ENCODE data around the gene FRMD4A.
"Not testable (repeated sequence)": the region's sequence is repeated elsewhere in the genome, so short reads cannot be mapped to it uniquely, and the experiment has no call there.

The FRMD4A gene

GRCh38 chr10:13769946-13770345 is 560.8 kb downstream of the FRMD4A start:
- peak in 1 of 2 experiments; percentile 45 for DNase-seq (ENCODE audit: low read depth in 1 of 2, low spot score in 1 of 2)
- in situ Hi-C loops (cut with HindIII; ENCODE audit: low pct_unique_long_range_greater_than_20kb, low sequenced_read_pairs) = no loop called here
- TF ChIP-seq JUND (IDR thresholded peaks at IDR 0.05; ENCODE audit: low read depth) = no peak

GRCh38 chr10:13767676-13768178 is 563.0 kb downstream of the FRMD4A start:
- no peak for TF ChIP-seq JUND (IDR thresholded peaks at IDR 0.05; ENCODE audit: low read depth)
- in situ Hi-C loops (cut with HindIII; ENCODE audit: low pct_unique_long_range_greater_than_20kb, low sequenced_read_pairs) = no loop called here
- no peak for DNase-seq (ENCODE audit: low read depth in 1 of 2, low spot score in 1 of 2)

- in situ Hi-C loops (cut with HindIII; ENCODE audit: low pct_unique_long_range_greater_than_20kb, low sequenced_read_pairs); DNase-seq (ENCODE audit: low read depth in 1 of 2, low spot score in 1 of 2): not testable (repeated sequence)
Observed at GRCh38 chr10:13767148-13767547, 563.6 kb downstream of the FRMD4A start.

GRCh38 chr10:13765641-13766341 is 564.9 kb downstream of the FRMD4A start:
- no peak for DNase-seq (ENCODE audit: low read depth in 1 of 2, low spot score in 1 of 2)
- in situ Hi-C loops (cut with HindIII; ENCODE audit: low pct_unique_long_range_greater_than_20kb, low sequenced_read_pairs) = no loop called here
- no peak for TF ChIP-seq JUND (IDR thresholded peaks at IDR 0.05; ENCODE audit: low read depth)

- in situ Hi-C loops (cut with HindIII; ENCODE audit: low pct_unique_long_range_greater_than_20kb, low sequenced_read_pairs) = no loop called here
- no peak for TF ChIP-seq JUND (IDR thresholded peaks at IDR 0.05; ENCODE audit: low read depth)
- DNase-seq (ENCODE audit: low read depth in 1 of 2, low spot score in 1 of 2) = no peak
Observed at GRCh38 chr10:13761490-13762091, 569.1 kb downstream of the FRMD4A start.

GRCh38 chr10:13759168-13759567 is 571.6 kb downstream of the FRMD4A start:
- in situ Hi-C loops (cut with HindIII; ENCODE audit: low pct_unique_long_range_greater_than_20kb, low sequenced_read_pairs) = no loop called here
- DNase-seq (ENCODE audit: low read depth in 1 of 2, low spot score in 1 of 2) = no peak
- no peak for TF ChIP-seq JUND (IDR thresholded peaks at IDR 0.05; ENCODE audit: low read depth)

GRCh38 chr10:13758756-13759155 is 572.0 kb downstream of the FRMD4A start:
- no peak for TF ChIP-seq JUND (IDR thresholded peaks at IDR 0.05; ENCODE audit: low read depth)
- in situ Hi-C loops (cut with HindIII; ENCODE audit: low pct_unique_long_range_greater_than_20kb, low sequenced_read_pairs) = no loop called here
- DNase-seq (ENCODE audit: low read depth in 1 of 2, low spot score in 1 of 2) = no peak

GRCh38 chr10:13758312-13758711 is 572.4 kb downstream of the FRMD4A start:
- in situ Hi-C loops (cut with HindIII; ENCODE audit: low pct_unique_long_range_greater_than_20kb, low sequenced_read_pairs) = no loop called here
- DNase-seq (ENCODE audit: low read depth in 1 of 2, low spot score in 1 of 2) = no peak
- TF ChIP-seq JUND (IDR thresholded peaks at IDR 0.05; ENCODE audit: low read depth) = no peak

GRCh38 chr10:13754277-13754676 is 576.4 kb downstream of the FRMD4A start:
- no peak for DNase-seq (ENCODE audit: low read depth in 1 of 2, low spot score in 1 of 2)
- no peak for TF ChIP-seq JUND (IDR thresholded peaks at IDR 0.05; ENCODE audit: low read depth)
- in situ Hi-C loops (cut with HindIII; ENCODE audit: low pct_unique_long_range_greater_than_20kb, low sequenced_read_pairs) = no loop called here

- in situ Hi-C loops (cut with HindIII; ENCODE audit: low pct_unique_long_range_greater_than_20kb, low sequenced_read_pairs) = no loop called here
- DNase-seq (ENCODE audit: low read depth in 1 of 2, low spot score in 1 of 2) = peak in 1 of 2 experiments; percentile 37
- TF ChIP-seq JUND (IDR thresholded peaks at IDR 0.05; ENCODE audit: low read depth) = no peak
Observed at GRCh38 chr10:13751191-13751764, 579.4 kb downstream of the FRMD4A start.

- TF ChIP-seq JUND (IDR thresholded peaks at IDR 0.05; ENCODE audit: low read depth) = no peak
- no peak for DNase-seq (ENCODE audit: low read depth in 1 of 2, low spot score in 1 of 2)
- in situ Hi-C loops (cut with HindIII; ENCODE audit: low pct_unique_long_range_greater_than_20kb, low sequenced_read_pairs) = no loop called here
Observed at GRCh38 chr10:13750299-13751190, 580.2 kb downstream of the FRMD4A start.

GRCh38 chr10:13745271-13745670 is 585.5 kb downstream of the FRMD4A start:
- TF ChIP-seq JUND (IDR thresholded peaks at IDR 0.05; ENCODE audit: low read depth) = no peak
- in situ Hi-C loops (cut with HindIII; ENCODE audit: low pct_unique_long_range_greater_than_20kb, low sequenced_read_pairs) = no loop called here
- DNase-seq (ENCODE audit: low read depth in 1 of 2, low spot score in 1 of 2) = no peak
